Suppressor macrophage treated with lipopolysaccharide for 4 hours (primary cell): ENCODE data around the gene DLG2.
A peak's percentile ranks its signal among the peaks of the same experiment; 100 is the strongest.
"Not testable (repeated sequence)": the region's sequence is repeated elsewhere in the genome, so short reads cannot be mapped to it uniquely, and the experiment has no call there.

Experiments
- DNase-seq: peaks from one replicate; pipeline ENCODE4 v3.0.0-alpha.2; 2020

DLG2 gene

GRCh38 chr11:84412862-84413261 is 1214.3 kb downstream of the DLG2 start:
- no peak for DNase-seq

GRCh38 chr11:84408946-84409411 is 1218.2 kb downstream of the DLG2 start:
- no peak for DNase-seq

GRCh38 chr11:84407091-84407490 is 1220.1 kb downstream of the DLG2 start:
- no peak for DNase-seq

- no peak for DNase-seq
Measured at GRCh38 chr11:84398017-84398626, 1229.0 kb downstream of the DLG2 start.

DNA sequence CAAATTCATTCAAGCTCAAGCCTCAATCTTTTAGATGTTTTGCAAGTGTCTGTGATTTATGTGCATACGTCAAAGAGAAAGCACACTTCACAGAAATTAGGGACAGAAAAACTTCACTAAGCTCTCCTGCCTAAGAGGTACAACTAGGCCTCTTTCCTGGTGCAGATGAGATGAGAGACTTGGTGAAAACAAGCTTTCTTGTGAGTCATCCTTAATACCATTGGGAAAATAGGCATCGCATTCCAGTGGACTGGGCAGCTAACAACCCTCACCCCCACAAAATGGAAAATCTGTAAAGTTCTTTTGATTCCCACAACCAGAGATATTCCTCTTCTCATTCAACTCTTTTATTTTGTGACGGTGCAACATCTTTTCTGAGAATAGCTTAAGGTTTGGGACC is 1230.6 kb downstream of the DLG2 start:
- no peak for DNase-seq

DNA sequence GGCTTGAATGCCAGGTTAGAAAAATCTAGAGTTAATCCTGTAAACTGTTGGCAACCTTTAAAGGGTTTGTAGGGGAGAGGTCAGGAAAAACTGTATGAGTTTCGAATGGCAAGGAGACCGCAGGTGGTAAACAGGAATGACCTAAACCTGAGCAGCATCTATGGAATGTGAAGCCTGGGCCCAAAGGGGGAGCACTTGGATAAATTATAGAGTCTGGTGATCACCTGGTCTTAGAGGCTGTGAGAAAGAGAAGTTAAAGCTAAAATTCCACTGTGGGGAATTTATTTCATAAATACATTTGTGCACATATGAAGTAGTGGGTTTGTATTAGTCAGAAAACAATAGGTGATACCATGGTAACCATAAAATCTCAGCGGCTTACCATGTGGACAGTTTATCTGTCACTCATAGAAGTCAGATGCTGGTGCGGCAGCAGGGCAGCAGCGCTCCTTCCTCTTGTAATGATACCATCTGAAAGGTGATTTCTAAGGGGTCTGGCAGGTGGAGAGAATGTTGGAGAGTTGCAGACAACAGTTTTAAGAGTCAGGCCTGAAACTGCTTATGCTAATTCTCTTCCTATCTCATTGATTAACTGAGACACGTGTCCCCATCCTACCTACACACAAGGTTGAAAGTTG is 1236.6 kb downstream of the DLG2 start:
- no peak for DNase-seq

GRCh38 chr11:84389696-84390095 is 1237.4 kb downstream of the DLG2 start:
- DNase-seq, result no peak

GRCh38 chr11:84384731-84385130 is 1242.4 kb downstream of the DLG2 start:
- peak; percentile 42 for DNase-seq

DNA sequence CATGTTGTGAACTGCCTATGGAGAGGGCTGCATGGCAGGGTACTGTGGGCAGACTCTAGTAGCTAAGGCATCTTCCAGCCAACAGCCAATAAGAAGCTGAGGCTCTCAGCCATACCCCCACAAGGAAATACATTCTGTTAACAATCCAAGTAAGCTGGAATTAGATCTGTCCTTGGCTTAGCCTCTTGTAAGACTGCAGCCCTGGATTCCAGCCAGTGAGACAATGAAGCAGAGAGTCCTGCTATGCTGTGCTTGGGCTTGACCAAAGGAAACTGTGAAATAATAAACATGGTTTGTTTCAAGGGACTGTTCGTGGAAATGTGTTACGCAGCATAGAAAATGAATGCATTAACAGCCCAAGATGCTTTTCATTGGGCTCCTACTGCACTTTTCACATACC is 1243.6 kb downstream of the DLG2 start:
- no peak for DNase-seq

DNA sequence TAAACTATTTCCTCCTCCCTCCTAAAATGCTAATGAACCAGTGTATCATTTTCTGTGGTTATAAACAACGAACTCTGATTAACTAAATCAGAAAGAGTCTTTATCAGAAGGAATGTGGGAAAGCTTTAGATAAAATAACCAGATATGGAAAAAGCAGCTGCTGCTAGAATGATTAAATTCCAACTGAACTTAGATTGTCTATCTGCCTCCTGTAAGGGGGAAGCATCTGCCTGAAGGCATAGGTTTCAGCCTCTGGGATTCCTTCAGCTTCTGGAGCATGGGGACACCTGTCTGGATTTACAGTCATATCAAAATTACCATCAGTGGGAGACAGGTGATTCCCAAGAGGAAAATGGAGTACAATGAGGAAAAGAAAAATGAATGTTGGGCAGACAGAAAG is 1245.5 kb downstream of the DLG2 start:
- DNase-seq, result no peak

- DNase-seq, result no peak
Measured at GRCh38 chr11:84372381-84372950, 1254.7 kb downstream of the DLG2 start.

DNA sequence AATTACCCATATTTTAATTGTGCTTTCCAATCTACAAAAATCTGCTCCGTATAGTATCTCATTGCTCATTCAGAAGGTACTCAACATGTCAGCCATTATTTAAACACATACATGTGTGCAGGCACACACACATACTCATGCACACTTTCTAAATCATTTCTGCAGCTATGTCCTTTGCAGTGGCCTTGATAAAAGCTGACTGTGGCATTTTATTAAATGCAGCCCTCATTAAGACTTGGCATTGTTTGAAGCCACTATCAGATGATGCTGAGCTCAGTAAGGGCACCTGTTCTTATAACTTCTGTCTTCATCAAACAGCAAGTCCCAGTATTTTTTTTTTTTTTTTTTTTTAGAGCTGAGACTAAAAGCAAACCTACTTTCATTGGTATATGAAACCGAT is 1269.1 kb downstream of the DLG2 start:
- no peak for DNase-seq

GRCh38 chr11:84355911-84356310 is 1271.2 kb downstream of the DLG2 start:
- DNase-seq, result no peak

- no peak for DNase-seq
Measured at GRCh38 chr11:84345597-84345996, 1281.5 kb downstream of the DLG2 start.

DNA sequence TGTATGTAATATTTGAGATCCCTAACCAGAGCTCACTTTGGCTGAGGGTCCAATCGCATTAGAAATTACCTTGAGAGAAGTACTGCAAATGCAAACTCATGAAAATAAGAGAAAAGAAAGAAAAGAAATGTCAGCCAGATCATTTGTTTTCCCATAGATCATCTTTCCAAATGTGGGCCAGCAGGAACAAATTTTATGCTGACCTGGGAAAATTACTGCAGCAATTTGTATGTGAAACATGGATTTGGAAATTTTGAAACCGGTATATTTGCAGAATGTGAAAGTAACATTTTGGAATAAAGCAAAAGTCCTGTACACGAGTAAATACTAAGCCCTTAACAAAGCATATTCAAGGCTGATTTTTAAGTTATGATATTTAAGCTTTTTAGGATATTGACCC is 1282.1 kb downstream of the DLG2 start:
- DNase-seq, result no peak

- DNase-seq, result no peak
Measured at GRCh38 chr11:84339796-84340195, 1287.3 kb downstream of the DLG2 start.

DNA sequence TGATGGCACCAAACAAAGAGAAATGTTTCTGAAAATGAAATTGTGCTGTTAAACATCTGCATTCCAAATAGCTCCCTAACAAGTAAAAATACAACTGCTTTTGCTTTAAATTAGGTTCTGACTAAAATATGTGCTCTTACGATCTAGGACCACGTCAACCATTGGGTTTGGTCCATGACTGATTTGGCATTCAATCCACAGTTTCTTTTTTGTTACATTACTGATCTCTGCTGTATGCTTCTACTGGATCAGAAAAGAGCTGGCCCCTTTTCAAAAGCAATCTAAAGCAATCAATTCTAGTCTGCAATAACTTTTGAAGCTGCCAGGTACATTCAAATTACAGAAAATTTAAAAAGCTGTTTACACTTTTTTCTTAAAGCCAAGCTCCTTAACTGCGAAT is 1293.9 kb downstream of the DLG2 start:
- no peak for DNase-seq

DNA sequence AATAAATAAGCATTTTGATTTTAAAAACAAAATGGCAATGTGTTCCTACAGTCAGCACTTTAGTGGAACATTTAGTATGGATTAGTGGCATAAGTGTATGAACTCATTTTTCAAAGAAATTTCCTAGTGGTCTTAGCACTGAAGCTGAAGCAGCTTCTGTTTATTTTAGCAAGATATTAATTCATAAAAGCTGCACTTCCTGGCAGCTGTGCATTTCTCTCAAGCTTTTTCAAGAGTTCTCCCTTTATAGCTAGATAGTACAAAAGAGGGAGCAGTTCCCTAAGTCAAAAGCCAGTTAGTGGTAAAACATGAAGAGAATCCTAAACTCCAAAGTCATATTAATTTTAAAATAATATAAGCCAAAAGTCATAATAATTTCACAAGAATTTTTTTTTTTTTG is 1304.9 kb downstream of the DLG2 start:
- no peak for DNase-seq

- no peak for DNase-seq
Measured at GRCh38 chr11:84319863-84320262, 1307.3 kb downstream of the DLG2 start.

DNA sequence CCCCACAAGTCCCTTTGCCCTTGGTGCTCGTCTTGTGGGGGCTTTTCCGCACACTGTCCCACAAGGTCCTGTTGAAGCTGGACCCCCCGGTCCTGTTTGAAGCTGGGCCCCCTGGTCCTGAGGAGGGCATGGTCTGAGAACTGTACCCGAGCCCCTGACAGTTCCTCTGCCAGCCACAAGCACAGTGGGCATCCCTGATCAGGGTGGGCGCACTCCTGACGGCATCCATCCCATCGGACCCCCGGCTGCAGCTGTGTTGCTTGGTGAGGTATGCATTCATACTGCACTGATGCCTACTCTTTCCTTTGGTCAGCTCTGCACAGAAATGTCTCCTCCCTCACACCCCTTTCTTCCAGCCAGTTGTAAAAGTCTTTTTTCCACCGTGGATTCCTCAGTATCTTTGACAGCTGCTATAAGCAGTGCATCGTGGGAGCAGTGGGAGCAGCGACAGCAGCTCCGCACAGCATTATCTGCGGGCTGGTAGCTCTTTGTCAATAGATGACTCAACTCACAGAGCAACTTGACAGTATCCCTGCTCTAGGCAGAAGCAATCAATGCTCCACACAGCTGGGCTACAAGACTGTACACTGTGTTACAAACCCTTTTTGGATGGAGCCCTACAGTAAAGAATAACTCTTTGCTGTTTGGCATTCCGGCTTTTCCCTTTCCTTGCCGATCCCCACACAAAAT is 1310.1 kb downstream of the DLG2 start:
- no peak for DNase-seq

DNA sequence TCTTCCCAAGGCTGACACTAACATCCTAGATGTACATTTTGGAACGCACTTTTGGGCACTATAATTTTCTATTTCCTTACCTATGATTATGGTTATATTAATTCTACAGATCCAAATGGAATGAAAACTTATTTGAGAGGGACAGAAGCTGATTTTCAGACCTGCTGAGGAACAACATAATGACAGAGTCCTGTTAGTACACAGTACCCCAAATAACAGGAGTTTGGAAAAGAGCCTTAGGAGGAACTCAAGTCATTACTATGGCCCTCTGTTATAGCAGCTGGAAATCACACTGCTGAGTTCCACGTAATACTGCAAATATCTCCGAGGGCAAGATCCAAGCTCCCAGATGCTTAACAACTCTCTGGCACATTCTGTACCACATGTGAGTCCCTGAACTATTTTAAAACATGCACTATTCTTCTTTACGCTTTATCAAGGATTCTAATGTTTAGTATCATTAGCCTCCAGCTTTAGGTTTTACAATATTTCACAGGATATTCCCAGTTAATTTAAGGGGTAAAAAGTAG is 1313.2 kb downstream of the DLG2 start:
- no peak for DNase-seq

GRCh38 chr11:84310268-84310667 is 1316.9 kb downstream of the DLG2 start:
- DNase-seq, result no peak

- DNase-seq, result not testable (repeated sequence)
Measured at GRCh38 chr11:84308491-84308890, 1318.7 kb downstream of the DLG2 start.

DNA sequence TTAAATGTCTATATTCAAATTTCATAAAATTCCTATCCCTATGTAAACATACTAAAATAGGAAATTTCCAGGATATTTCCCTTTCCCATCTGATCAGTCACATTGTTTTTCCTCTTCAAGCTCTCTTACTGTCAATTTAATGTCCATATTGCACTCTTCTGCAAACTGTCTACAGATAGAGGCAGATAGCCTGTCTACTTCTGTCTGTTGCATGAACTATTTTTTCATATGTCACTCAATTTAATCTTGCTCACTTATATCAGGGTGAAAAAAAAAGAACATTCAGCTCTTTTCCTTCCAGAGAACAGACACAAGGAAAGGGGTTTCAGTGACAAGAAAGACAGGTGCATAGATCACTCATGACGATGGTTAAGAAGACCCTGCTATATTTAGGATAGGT is 1327.1 kb downstream of the DLG2 start:
- DNase-seq, result no peak
